ENCODE data around the gene LHFPL6. TPM values are rescaled to one million over a fixed set of nuclear protein-coding genes. Genes with fewer than 3 reads are reported as not detected.

Gene LHFPL6
- total RNA-seq, 2 donors from 2014 or later: 0.36 to 0.81 TPM

GRCh38 chr13:39585219-39585618, 17.8 kb downstream of the LHFPL6 start:
- no peak overlapping the region for H3K27ac Mint-ChIP-seq

GRCh38 chr13:39580881-39581575, 22.0 kb downstream of the LHFPL6 start:
- Mint-ChIP-seq H3K4me1 (ENCODE audit: low read depth in 2 of 2) (no peaks in the 10 kb centered on the region), H3K36me3 (no peaks in the 10 kb centered on the region), H3K27me3 (peaks cover 3 to 16% of the 10 kb centered on the region in 2 donors), H3K4me3 (no peak overlapping the region), H3K9me3 (no peaks in the 10 kb centered on the region), H3K27ac (no peak overlapping the region)
- ATAC-seq (no peak), DNase-seq (ENCODE audit: low spot score) (no peak)

More at GRCh38 chr13:39585219-39585618, 17.8 kb downstream of the LHFPL6 start:
- Mint-ChIP-seq H3K4me3 (no peak overlapping the region), H3K36me3 (no peaks in the 10 kb centered on the region), H3K27me3 (peaks cover 3 to 19% of the 10 kb centered on the region in 2 donors), H3K4me1 (ENCODE audit: low read depth in 2 of 2) (no peaks in the 10 kb centered on the region), H3K9me3 (no peaks in the 10 kb centered on the region)
- DNase-seq (ENCODE audit: low spot score) (no peak), ATAC-seq (no peak)

GRCh38 chr13:39578821-39579291, 24.1 kb downstream of the LHFPL6 start:
- no peaks in the 10 kb centered on the region for H3K36me3 Mint-ChIP-seq
- no peaks in the 10 kb centered on the region for H3K9me3 Mint-ChIP-seq
- ATAC-seq (no peak), DNase-seq (ENCODE audit: low spot score) (no peak)
- peaks cover 2 to 19% of the 10 kb centered on the region in 2 donors for H3K27me3 Mint-ChIP-seq
- no peak overlapping the region for H3K4me3 Mint-ChIP-seq
- H3K4me1 Mint-ChIP-seq (ENCODE audit: low read depth in 2 of 2): no peaks in the 10 kb centered on the region
- H3K27ac Mint-ChIP-seq: no peak overlapping the region

GRCh38 chr13:39577838-39578491, 25.0 kb downstream of the LHFPL6 start:
- Mint-ChIP-seq H3K27ac (no peak overlapping the region), H3K4me3 (no peak overlapping the region), H3K36me3 (no peaks in the 10 kb centered on the region), H3K27me3 (peaks cover 0 to 14% of the 10 kb centered on the region in 2 donors), H3K4me1 (ENCODE audit: low read depth in 2 of 2) (no peaks in the 10 kb centered on the region), H3K9me3 (no peaks in the 10 kb centered on the region)
- DNase-seq (ENCODE audit: low spot score) (no peak), ATAC-seq (no peak)

GRCh38 chr13:39577203-39577602, 25.8 kb downstream of the LHFPL6 start:
- Mint-ChIP-seq H3K9me3 (no peaks in the 10 kb centered on the region), H3K27ac (no peak overlapping the region), H3K4me1 (ENCODE audit: low read depth in 2 of 2) (no peaks in the 10 kb centered on the region), H3K4me3 (no peak overlapping the region), H3K36me3 (no peaks in the 10 kb centered on the region), H3K27me3 (peaks cover 0 to 18% of the 10 kb centered on the region in 2 donors)
- no peak for ATAC-seq
- no peak for DNase-seq (ENCODE audit: low spot score)

GRCh38 chr13:39575641-39576238, 27.3 kb downstream of the LHFPL6 start:
- DNase-seq (ENCODE audit: low spot score) (no peak), ATAC-seq (no peak)
- Mint-ChIP-seq H3K27me3 (peaks cover 0 to 20% of the 10 kb centered on the region in 2 donors), H3K9me3 (no peaks in the 10 kb centered on the region), H3K4me1 (ENCODE audit: low read depth in 2 of 2) (no peaks in the 10 kb centered on the region), H3K36me3 (no peaks in the 10 kb centered on the region), H3K27ac (no peak overlapping the region), H3K4me3 (no peak overlapping the region)

GRCh38 chr13:39571502-39572092, 31.4 kb downstream of the LHFPL6 start:
- no peak for DNase-seq (ENCODE audit: low spot score)

GRCh38 chr13:39567569-39567968, 35.4 kb downstream of the LHFPL6 start:
- no peak overlapping the region for H3K4me3 Mint-ChIP-seq
- DNase-seq (ENCODE audit: low spot score) (no peak), ATAC-seq (no peak)
- H3K27me3 Mint-ChIP-seq: peaks cover 2 to 13% of the 10 kb centered on the region in 2 donors
- H3K9me3 Mint-ChIP-seq: no peaks in the 10 kb centered on the region
- no peaks in the 10 kb centered on the region for H3K36me3 Mint-ChIP-seq
- H3K27ac Mint-ChIP-seq: no peak overlapping the region
- no peaks in the 10 kb centered on the region for H3K4me1 Mint-ChIP-seq (ENCODE audit: low read depth in 2 of 2)

More at GRCh38 chr13:39571502-39572092, 31.4 kb downstream of the LHFPL6 start:
- H3K9me3 Mint-ChIP-seq: no peaks in the 10 kb centered on the region
- H3K27me3 Mint-ChIP-seq: peaks cover 2 to 24% of the 10 kb centered on the region in 2 donors
- H3K27ac Mint-ChIP-seq: no peak overlapping the region
- H3K4me1 Mint-ChIP-seq (ENCODE audit: low read depth in 2 of 2): no peaks in the 10 kb centered on the region
- H3K36me3 Mint-ChIP-seq: no peaks in the 10 kb centered on the region
- H3K4me3 Mint-ChIP-seq: no peak overlapping the region
- peak in 1 of 2 donors; percentile 41 for ATAC-seq

GRCh38 chr13:39566216-39566869, 36.6 kb downstream of the LHFPL6 start:
- Mint-ChIP-seq H3K4me3 (no peak overlapping the region), H3K27ac (no peak overlapping the region), H3K36me3 (no peaks in the 10 kb centered on the region), H3K9me3 (no peaks in the 10 kb centered on the region), H3K4me1 (ENCODE audit: low read depth in 2 of 2) (no peaks in the 10 kb centered on the region), H3K27me3 (peaks cover 2 to 8% of the 10 kb centered on the region in 2 donors)
- ATAC-seq (no peak), DNase-seq (ENCODE audit: low spot score) (no peak)

GRCh38 chr13:39565036-39565949, 37.7 kb downstream of the LHFPL6 start:
- H3K4me3 Mint-ChIP-seq: no peak overlapping the region
- DNase-seq (ENCODE audit: low spot score) (no peak), ATAC-seq (no peak)
- H3K36me3 Mint-ChIP-seq: no peaks in the 10 kb centered on the region
- H3K27me3 Mint-ChIP-seq: peaks cover 0 to 2% of the 10 kb centered on the region in 2 donors
- H3K4me1 Mint-ChIP-seq (ENCODE audit: low read depth in 2 of 2): no peaks in the 10 kb centered on the region
- H3K27ac Mint-ChIP-seq: no peak overlapping the region
- no peaks in the 10 kb centered on the region for H3K9me3 Mint-ChIP-seq

- no peak for ATAC-seq
- Mint-ChIP-seq H3K4me3 (no peak overlapping the region), H3K27ac (no peak overlapping the region), H3K4me1 (ENCODE audit: low read depth in 2 of 2) (no peaks in the 10 kb centered on the region), H3K27me3 (peaks cover 0 to 2% of the 10 kb centered on the region in 2 donors), H3K36me3 (no peaks in the 10 kb centered on the region), H3K9me3 (no peaks in the 10 kb centered on the region)
- DNase-seq (ENCODE audit: low spot score): no peak
These were observed 39.6 kb downstream of the LHFPL6 start for GRCh38 chr13:39563470-39563735.

- no peak for ATAC-seq
- no peak for DNase-seq (ENCODE audit: low spot score)
- no peaks in the 10 kb centered on the region for H3K4me1 Mint-ChIP-seq (ENCODE audit: low read depth in 2 of 2)
- no peak overlapping the region for H3K27ac Mint-ChIP-seq
- H3K4me3 Mint-ChIP-seq: no peak overlapping the region
- H3K9me3 Mint-ChIP-seq: peaks cover 3% of the 10 kb centered on the region
- H3K36me3 Mint-ChIP-seq: no peaks in the 10 kb centered on the region
- no peaks in the 10 kb centered on the region for H3K27me3 Mint-ChIP-seq
These were observed 41.0 kb downstream of the LHFPL6 start for GRCh38 chr13:39561971-39562370.

- DNase-seq (ENCODE audit: low spot score) (no peak), ATAC-seq (no peak)
- H3K4me1 Mint-ChIP-seq (ENCODE audit: low read depth in 2 of 2): no peaks in the 10 kb centered on the region
- no peaks in the 10 kb centered on the region for H3K36me3 Mint-ChIP-seq
- H3K27me3 Mint-ChIP-seq: no peaks in the 10 kb centered on the region
- H3K27ac Mint-ChIP-seq: no peak overlapping the region
- H3K4me3 Mint-ChIP-seq: no peak overlapping the region
- H3K9me3 Mint-ChIP-seq: peaks cover 3% of the 10 kb centered on the region
These were observed 43.1 kb downstream of the LHFPL6 start for GRCh38 chr13:39559847-39560246.

Data from natural killer cell treated with Interleukin-12 subunit alpha and Interleukin-12 subunit beta and Interleukin-15 and Interleukin-18, amount 100 ng/mL, for 72 hours (primary cell).